Loucy (cell line): ENCODE data around the gene AGMAT.

Experiments used
- H2AFZ ChIP-seq: fragments of 200-600 bp; sonication (generic); 2 replicates; pipeline ENCODE4 v1.6.0; 2016; ENCODE audit warnings: antibody characterized with exemption, mild to moderate bottlenecking, low read length, moderate library complexity
- H3F3A ChIP-seq: fragments of 200-600 bp; 2 replicates; pipeline ENCODE4 v1.6.0; 2016; ENCODE audit warnings: antibody characterized with exemption, low read depth, mild to moderate bottlenecking
- H3K27me3 ChIP-seq: fragments of 200-600 bp; sonication (generic); 2 replicates; pipeline ENCODE4 v1.6.1; 2014; ENCODE audit warnings: low read length, mild to moderate bottlenecking; ENCODE audit not compliant: insufficient read depth, poor library complexity, severe bottlenecking
- H3K36me3 ChIP-seq: fragments of 200-600 bp; sonication (generic); 2 replicates; pipeline ENCODE4 v1.6.1; 2016; ENCODE audit warnings: low read length; ENCODE audit not compliant: insufficient read depth
- H3K4me1 ChIP-seq: fragments of 200-600 bp; sonication (generic); 2 replicates; pipeline ENCODE4 v1.5.1; 2014; ENCODE audit warnings: low read length, mild to moderate bottlenecking; ENCODE audit not compliant: insufficient read depth, poor library complexity, severe bottlenecking
- H3K4me2 ChIP-seq: fragments of 200-600 bp; sonication (generic); 2 replicates; pipeline ENCODE4 v1.6.0; 2014; ENCODE audit warnings: antibody characterized with exemption, low read length, low read depth, mild to moderate bottlenecking; ENCODE audit not compliant: poor library complexity, severe bottlenecking
- H3K4me3 ChIP-seq: fragments of 200-600 bp; sonication (generic); 2 replicates; pipeline ENCODE4 v1.5.1; 2014; ENCODE audit warnings: low read length, mild to moderate bottlenecking, mixed read lengths; ENCODE audit not compliant: poor library complexity, severe bottlenecking
- H3K79me2 ChIP-seq: fragments of 200-600 bp; sonication (generic); 2 replicates; pipeline ENCODE4 v1.6.1; 2014; ENCODE audit warnings: low read length; ENCODE audit not compliant: insufficient read depth
- H3K9ac ChIP-seq: fragments of 200-600 bp; sonication (generic); 2 replicates; pipeline ENCODE4 v1.6.0; 2014; ENCODE audit warnings: mild to moderate bottlenecking, low read depth, low read length, moderate library complexity; ENCODE audit not compliant: poor library complexity, severe bottlenecking
- H3K9me2 ChIP-seq: fragments of 200-600 bp; sonication (generic); replicated peaks from 2 replicates; pipeline ENCODE4 v1.6.1; 2016; ENCODE audit warnings: low read depth, low read length, mixed read lengths
- H3K9me3 ChIP-seq: fragments of 200-600 bp; sonication (generic); 2 replicates; pipeline ENCODE4 v1.6.1; 2014; ENCODE audit warnings: mild to moderate bottlenecking, antibody characterized with exemption, low read length, low read depth; ENCODE audit not compliant: insufficient read depth
- H4K20me1 ChIP-seq: fragments of 200-600 bp; sonication (generic); 2 replicates; pipeline ENCODE4 v1.6.0; 2014; ENCODE audit warnings: antibody characterized with exemption, low read length, mild to moderate bottlenecking; ENCODE audit not compliant: insufficient read depth, poor library complexity, severe bottlenecking
- EZH2phosphoT487 ChIP-seq: fragments of 200-600 bp; IDR thresholded peaks from 2 replicates; pipeline ENCODE4 v1.6.1; 2018; ENCODE audit warnings: antibody characterized with exemption, mild to moderate bottlenecking, moderate library complexity, borderline replicate concordance
- TF ChIP-seq, protein P1 (sequence below): fragments of 200-600 bp; sonication (generic); conservative IDR thresholded peaks from 2 replicates; pipeline ENCODE4 v1.5.1; 2014; ENCODE audit warnings: mild to moderate bottlenecking, antibody characterized with exemption, low read length

The AGMAT gene

DNA sequence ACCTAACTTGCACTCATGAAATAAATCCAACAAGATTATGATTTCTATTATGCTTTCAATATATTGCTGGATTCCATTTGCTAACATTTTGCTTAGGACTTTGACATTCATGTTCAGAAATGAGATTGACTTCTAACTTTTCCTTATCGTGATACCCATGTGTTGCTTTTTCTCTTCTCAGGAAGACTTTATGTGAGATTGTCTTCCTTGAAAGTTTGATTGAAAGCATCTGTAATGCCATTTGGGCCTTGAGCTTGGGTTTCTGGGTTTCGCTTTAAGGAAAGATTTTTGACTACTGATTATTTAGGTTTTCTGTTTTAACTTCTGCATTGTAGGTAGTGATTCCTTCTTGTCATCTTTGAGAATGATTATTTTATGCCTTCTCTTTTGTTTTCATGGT is 27.8 kb downstream of the AGMAT start:
- no peaks in the 10 kb centered on the region for H3F3A ChIP-seq
- no peak overlapping the region for H3K4me3 ChIP-seq
- no peaks in the 10 kb centered on the region for H4K20me1 ChIP-seq
- H3K27me3 ChIP-seq: no peaks in the 10 kb centered on the region
- H2AFZ ChIP-seq: no peak overlapping the region
- H3K9me3 ChIP-seq: no peaks in the 10 kb centered on the region
- H3K4me2 ChIP-seq: no peak overlapping the region
- H3K79me2 ChIP-seq: no peaks in the 10 kb centered on the region
- TF ChIP-seq, protein P1, sequence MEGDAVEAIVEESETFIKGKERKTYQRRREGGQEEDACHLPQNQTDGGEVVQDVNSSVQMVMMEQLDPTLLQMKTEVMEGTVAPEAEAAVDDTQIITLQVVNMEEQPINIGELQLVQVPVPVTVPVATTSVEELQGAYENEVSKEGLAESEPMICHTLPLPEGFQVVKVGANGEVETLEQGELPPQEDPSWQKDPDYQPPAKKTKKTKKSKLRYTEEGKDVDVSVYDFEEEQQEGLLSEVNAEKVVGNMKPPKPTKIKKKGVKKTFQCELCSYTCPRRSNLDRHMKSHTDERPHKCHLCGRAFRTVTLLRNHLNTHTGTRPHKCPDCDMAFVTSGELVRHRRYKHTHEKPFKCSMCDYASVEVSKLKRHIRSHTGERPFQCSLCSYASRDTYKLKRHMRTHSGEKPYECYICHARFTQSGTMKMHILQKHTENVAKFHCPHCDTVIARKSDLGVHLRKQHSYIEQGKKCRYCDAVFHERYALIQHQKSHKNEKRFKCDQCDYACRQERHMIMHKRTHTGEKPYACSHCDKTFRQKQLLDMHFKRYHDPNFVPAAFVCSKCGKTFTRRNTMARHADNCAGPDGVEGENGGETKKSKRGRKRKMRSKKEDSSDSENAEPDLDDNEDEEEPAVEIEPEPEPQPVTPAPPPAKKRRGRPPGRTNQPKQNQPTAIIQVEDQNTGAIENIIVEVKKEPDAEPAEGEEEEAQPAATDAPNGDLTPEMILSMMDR: no peak
- TF ChIP-seq EZH2phosphoT487: no peak
- no peaks in the 10 kb centered on the region for H3K4me1 ChIP-seq
- no peak overlapping the region for H3K9ac ChIP-seq
- H3K36me3 ChIP-seq: no peaks in the 10 kb centered on the region
- H3K9me2 ChIP-seq: no peaks in the 10 kb centered on the region

GRCh38 chr1:15550573-15550972 is 34.3 kb downstream of the AGMAT start:
- Histone ChIP-seq H3K9me2 (no peaks in the 10 kb centered on the region), H3F3A (no peaks in the 10 kb centered on the region), H3K79me2 (no peaks in the 10 kb centered on the region), H2AFZ (no peak overlapping the region), H3K9me3 (no peaks in the 10 kb centered on the region), H3K4me2 (no peak overlapping the region), H3K9ac (no peak overlapping the region), H3K4me3 (no peak overlapping the region), H3K36me3 (peaks cover 9% of the 10 kb centered on the region; the same call in 1 of the 2 replicates), H3K4me1 (no peaks in the 10 kb centered on the region), H4K20me1 (no peaks in the 10 kb centered on the region), H3K27me3 (no peaks in the 10 kb centered on the region)
- TF ChIP-seq, protein P1: no peak
- no peak for TF ChIP-seq EZH2phosphoT487

GRCh38 chr1:15546641-15547040 is 38.2 kb downstream of the AGMAT start:
- Histone ChIP-seq H3K9me2 (no peaks in the 10 kb centered on the region), H3F3A (no peaks in the 10 kb centered on the region), H4K20me1 (no peaks in the 10 kb centered on the region), H3K9ac (no peak overlapping the region), H3K4me3 (no peak overlapping the region), H3K79me2 (no peaks in the 10 kb centered on the region), H3K36me3 (peaks cover 12% of the 10 kb centered on the region; the same call in 1 of the 2 replicates), H3K4me1 (no peaks in the 10 kb centered on the region), H3K9me3 (no peaks in the 10 kb centered on the region), H2AFZ (no peak overlapping the region), H3K27me3 (no peaks in the 10 kb centered on the region), H3K4me2 (no peak overlapping the region)
- TF ChIP-seq EZH2phosphoT487: no peak
- TF ChIP-seq, protein P1: no peak
